ENCODE results near the gene EMILIN1. TPM values are rescaled to one million over a fixed set of nuclear protein-coding genes. Genes with fewer than 3 reads are reported as not detected.

The EMILIN1 gene
- total RNA-seq, 1 donor from 2014 or later = 180 TPM

- Mint-ChIP-seq H3K27ac (ENCODE audit: unreplicated experiment) (no peak overlapping the region), H3K4me1 (ENCODE audit: low read depth) (peaks cover 9% of the 10 kb centered on the region), H3K4me3 (ENCODE audit: unreplicated experiment) (peak overlapping the region; percentile 66), H3K27me3 (ENCODE audit: low read depth) (no peaks in the 10 kb centered on the region), H3K36me3 (ENCODE audit: low read depth) (no peaks in the 10 kb centered on the region), H3K9me3 (ENCODE audit: low read depth) (no peaks in the 10 kb centered on the region)
- DNase-seq (ENCODE audit: low spot score) = no peak
- TF ChIP-seq CTCF (IDR thresholded peaks at IDR 0.05) = no peak
Observed at GRCh38 chr2:27095745-27096651, 17.6 kb downstream of the EMILIN1 start.

- H3K27ac Mint-ChIP-seq (ENCODE audit: unreplicated experiment) = no peak overlapping the region
- H3K4me1 Mint-ChIP-seq (ENCODE audit: low read depth) = peaks cover 9% of the 10 kb centered on the region
- H3K36me3 Mint-ChIP-seq (ENCODE audit: low read depth) = no peaks in the 10 kb centered on the region
- no peaks in the 10 kb centered on the region for H3K9me3 Mint-ChIP-seq (ENCODE audit: low read depth)
- no peaks in the 10 kb centered on the region for H3K27me3 Mint-ChIP-seq (ENCODE audit: low read depth)
- no peak overlapping the region for H3K4me3 Mint-ChIP-seq (ENCODE audit: unreplicated experiment)
- DNase-seq (ENCODE audit: low spot score) = no peak
- TF ChIP-seq CTCF (IDR thresholded peaks at IDR 0.05) = no peak
Observed at GRCh38 chr2:27096748-27097297, 18.4 kb downstream of the EMILIN1 start.

GRCh38 chr2:27097341-27097740 lies 18.9 kb downstream of the EMILIN1 start:
- H3K9me3 Mint-ChIP-seq (ENCODE audit: low read depth) = no peaks in the 10 kb centered on the region
- H3K27me3 Mint-ChIP-seq (ENCODE audit: low read depth) = peaks cover 1% of the 10 kb centered on the region
- no peak for TF ChIP-seq CTCF (IDR thresholded peaks at IDR 0.05)
- H3K36me3 Mint-ChIP-seq (ENCODE audit: low read depth) = no peaks in the 10 kb centered on the region
- no peak for DNase-seq (ENCODE audit: low spot score)
- H3K4me1 Mint-ChIP-seq (ENCODE audit: low read depth) = peaks cover 9% of the 10 kb centered on the region
- no peak overlapping the region for H3K4me3 Mint-ChIP-seq (ENCODE audit: unreplicated experiment)
- no peak overlapping the region for H3K27ac Mint-ChIP-seq (ENCODE audit: unreplicated experiment)

- DNase-seq (ENCODE audit: low spot score) = no peak
- Mint-ChIP-seq H3K4me1 (ENCODE audit: low read depth) (peaks cover 9% of the 10 kb centered on the region), H3K9me3 (ENCODE audit: low read depth) (no peaks in the 10 kb centered on the region), H3K27me3 (ENCODE audit: low read depth) (peaks cover 1% of the 10 kb centered on the region), H3K4me3 (ENCODE audit: unreplicated experiment) (no peak overlapping the region), H3K27ac (ENCODE audit: unreplicated experiment) (no peak overlapping the region), H3K36me3 (ENCODE audit: low read depth) (peaks cover 3% of the 10 kb centered on the region)
- TF ChIP-seq CTCF (IDR thresholded peaks at IDR 0.05) = no peak
Observed at GRCh38 chr2:27099334-27099955, 21.0 kb downstream of the EMILIN1 start.

- H3K9me3 Mint-ChIP-seq (ENCODE audit: low read depth) = no peaks in the 10 kb centered on the region
- H3K27me3 Mint-ChIP-seq (ENCODE audit: low read depth) = peaks cover 1% of the 10 kb centered on the region
- no peak for DNase-seq (ENCODE audit: low spot score)
- no peak overlapping the region for H3K27ac Mint-ChIP-seq (ENCODE audit: unreplicated experiment)
- TF ChIP-seq CTCF (IDR thresholded peaks at IDR 0.05) = no peak
- H3K36me3 Mint-ChIP-seq (ENCODE audit: low read depth) = peaks cover 3% of the 10 kb centered on the region
- no peak overlapping the region for H3K4me3 Mint-ChIP-seq (ENCODE audit: unreplicated experiment)
- peaks cover 9% of the 10 kb centered on the region for H3K4me1 Mint-ChIP-seq (ENCODE audit: low read depth)
Observed at GRCh38 chr2:27100036-27100435, 21.6 kb downstream of the EMILIN1 start.
